Measurements from ENCODE around the gene SPDL1. TPM values are rescaled to one million over a fixed set of nuclear protein-coding genes. Genes with fewer than 3 reads are reported as not detected.
A peak's percentile ranks its signal among the peaks of the same experiment; 100 is the strongest.

The SPDL1 gene
- total RNA-seq, 3 donors from 2014 or later, result 4.5 to 12.5 (median 5.8) TPM

DNA sequence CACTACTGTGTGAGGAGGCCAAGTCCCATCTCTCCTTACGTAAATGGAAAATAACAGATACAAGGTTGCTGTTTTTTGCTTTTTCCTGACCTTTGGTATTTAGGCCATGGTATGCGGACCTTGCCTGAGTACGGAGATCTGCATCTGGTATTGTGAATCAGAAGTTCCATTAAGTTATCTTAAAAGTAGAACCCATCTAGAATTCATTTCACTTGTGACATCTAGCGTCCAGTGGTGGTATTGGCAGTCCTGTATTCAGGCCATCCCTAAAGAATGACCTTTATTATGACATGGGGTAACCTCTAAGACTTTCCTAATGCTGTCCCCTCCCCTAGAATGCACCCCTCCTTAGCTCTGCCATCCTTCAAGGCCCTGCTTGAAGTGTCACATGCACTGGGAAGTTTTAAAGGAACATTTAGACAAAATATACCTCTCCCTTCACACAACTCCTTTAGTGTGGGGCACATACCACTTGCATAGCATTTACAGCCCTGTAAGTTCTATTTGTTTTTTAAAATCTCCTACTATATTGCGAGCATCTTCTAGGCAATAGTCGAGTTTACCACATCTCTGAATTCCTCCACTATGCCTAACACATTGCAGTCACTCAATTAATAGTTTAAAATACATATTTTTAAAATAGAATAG, 1.9 kb upstream of the SPDL1 start:
- ATAC-seq (peak; percentile 49), DNase-seq (peak in 1 of 3 donors; percentile 88)
- TF ChIP-seq, protein P1, sequence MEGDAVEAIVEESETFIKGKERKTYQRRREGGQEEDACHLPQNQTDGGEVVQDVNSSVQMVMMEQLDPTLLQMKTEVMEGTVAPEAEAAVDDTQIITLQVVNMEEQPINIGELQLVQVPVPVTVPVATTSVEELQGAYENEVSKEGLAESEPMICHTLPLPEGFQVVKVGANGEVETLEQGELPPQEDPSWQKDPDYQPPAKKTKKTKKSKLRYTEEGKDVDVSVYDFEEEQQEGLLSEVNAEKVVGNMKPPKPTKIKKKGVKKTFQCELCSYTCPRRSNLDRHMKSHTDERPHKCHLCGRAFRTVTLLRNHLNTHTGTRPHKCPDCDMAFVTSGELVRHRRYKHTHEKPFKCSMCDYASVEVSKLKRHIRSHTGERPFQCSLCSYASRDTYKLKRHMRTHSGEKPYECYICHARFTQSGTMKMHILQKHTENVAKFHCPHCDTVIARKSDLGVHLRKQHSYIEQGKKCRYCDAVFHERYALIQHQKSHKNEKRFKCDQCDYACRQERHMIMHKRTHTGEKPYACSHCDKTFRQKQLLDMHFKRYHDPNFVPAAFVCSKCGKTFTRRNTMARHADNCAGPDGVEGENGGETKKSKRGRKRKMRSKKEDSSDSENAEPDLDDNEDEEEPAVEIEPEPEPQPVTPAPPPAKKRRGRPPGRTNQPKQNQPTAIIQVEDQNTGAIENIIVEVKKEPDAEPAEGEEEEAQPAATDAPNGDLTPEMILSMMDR (IDR thresholded peaks at IDR 0.05), result peak; percentile 86
- Histone ChIP-seq H3K4me1 (ENCODE audit: low read depth) (peaks cover 5% of the 10 kb centered on the region), H3K9me3 (no peaks in the 10 kb centered on the region), H3K36me3 (ENCODE audit: low read depth) (no peaks in the 10 kb centered on the region), H3K4me3 (no peak overlapping the region)
- intact Hi-C loops (cut with DNase I, micrococcal nuclease), result loop anchor here in 1 of 2 donors (10.0 kb wide), 1 partner anchor 907 kb away; no protein-coding TSS in a partner anchor

DNA sequence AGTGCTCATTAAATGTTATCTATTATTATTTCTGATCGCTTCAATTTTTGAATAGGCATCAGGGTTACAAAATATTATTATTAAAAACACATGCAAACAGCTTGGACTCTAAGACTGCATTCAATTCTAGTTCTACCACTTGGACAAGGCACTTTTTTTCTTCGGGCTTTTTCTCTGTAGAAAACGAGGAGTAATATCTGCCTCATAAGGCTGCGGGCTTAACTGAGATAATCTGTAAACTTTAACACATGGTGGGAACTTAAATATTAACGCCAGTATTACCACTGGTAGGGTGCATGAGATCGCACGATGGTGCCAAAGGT, 511 bp upstream of the SPDL1 start:
- Histone ChIP-seq H3K4me3 (peak overlapping the region; percentile 59), H3K36me3 (ENCODE audit: low read depth) (no peaks in the 10 kb centered on the region), H3K4me1 (ENCODE audit: low read depth) (peaks cover 5% of the 10 kb centered on the region), H3K9me3 (no peaks in the 10 kb centered on the region)
- no peak for ATAC-seq
- DNase-seq, result no peak
- TF ChIP-seq, protein P1 (IDR thresholded peaks at IDR 0.05), result no peak
- intact Hi-C loops (cut with DNase I, micrococcal nuclease), result loop anchor here in 1 of 2 donors (10.0 kb wide), 1 partner anchor 908 kb away; no protein-coding TSS in a partner anchor

DNA sequence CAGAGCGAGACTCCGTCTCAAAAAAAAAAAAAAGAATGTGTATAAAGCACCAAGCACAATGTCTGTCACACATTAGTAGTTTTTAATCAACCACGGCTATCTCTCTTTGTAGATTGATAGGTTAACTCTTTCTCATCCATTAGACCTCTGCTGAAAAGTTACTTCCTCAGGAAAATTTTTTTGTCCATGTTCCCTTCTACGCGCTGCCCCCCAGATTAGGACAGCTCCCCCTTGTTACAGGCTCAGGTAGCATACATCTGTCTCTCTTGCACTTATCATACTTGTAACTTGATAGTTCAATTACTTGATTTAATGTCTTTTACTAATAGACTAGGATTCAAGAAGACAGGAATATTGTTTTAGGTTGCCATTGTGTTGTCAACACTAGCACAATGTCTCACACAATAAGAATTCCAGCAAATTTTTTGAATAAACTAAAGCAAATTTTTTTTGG, 1.5 kb downstream of the SPDL1 start:
- Histone ChIP-seq H3K4me3 (no peak overlapping the region), H3K9me3 (no peaks in the 10 kb centered on the region), H3K36me3 (ENCODE audit: low read depth) (no peaks in the 10 kb centered on the region), H3K4me1 (ENCODE audit: low read depth) (peaks cover 5% of the 10 kb centered on the region)
- intact Hi-C loops (cut with DNase I, micrococcal nuclease), result loop anchor here in 1 of 2 donors (10.0 kb wide), 1 partner anchor 910 kb away; no protein-coding TSS in a partner anchor
- no peak for DNase-seq
- TF ChIP-seq, protein P1 (IDR thresholded peaks at IDR 0.05), result no peak
- ATAC-seq, result no peak

DNA sequence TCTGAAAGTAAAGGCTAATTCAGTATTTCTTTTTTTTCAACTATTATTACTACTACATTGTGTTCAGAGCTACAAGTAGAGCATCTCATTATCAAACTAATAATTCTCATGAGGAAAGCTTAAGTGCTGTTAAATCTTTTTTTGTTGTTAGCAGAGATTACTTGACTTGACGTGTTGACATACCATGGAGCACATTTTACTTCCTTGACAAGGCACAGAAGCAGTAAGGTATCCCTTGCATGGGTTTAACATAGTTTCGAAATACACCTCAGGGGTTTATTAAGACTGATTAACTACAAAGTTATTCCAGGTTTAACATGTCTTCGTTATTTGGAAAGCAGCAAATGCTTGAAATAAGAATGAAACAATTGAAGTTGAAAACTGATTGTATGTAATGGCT, 7.0 kb downstream of the SPDL1 start:
- DNase-seq (no peak), ATAC-seq (no peak)
- TF ChIP-seq, protein P1 (IDR thresholded peaks at IDR 0.05), result no peak
- no peaks in the 10 kb centered on the region for H3K9me3 ChIP-seq
- no peak overlapping the region for H3K4me3 ChIP-seq
- peaks cover 3% of the 10 kb centered on the region for H3K36me3 ChIP-seq (ENCODE audit: low read depth)
- H3K4me1 ChIP-seq (ENCODE audit: low read depth), result no peaks in the 10 kb centered on the region
- intact Hi-C loops (cut with DNase I, micrococcal nuclease), result no loop called here

DNA sequence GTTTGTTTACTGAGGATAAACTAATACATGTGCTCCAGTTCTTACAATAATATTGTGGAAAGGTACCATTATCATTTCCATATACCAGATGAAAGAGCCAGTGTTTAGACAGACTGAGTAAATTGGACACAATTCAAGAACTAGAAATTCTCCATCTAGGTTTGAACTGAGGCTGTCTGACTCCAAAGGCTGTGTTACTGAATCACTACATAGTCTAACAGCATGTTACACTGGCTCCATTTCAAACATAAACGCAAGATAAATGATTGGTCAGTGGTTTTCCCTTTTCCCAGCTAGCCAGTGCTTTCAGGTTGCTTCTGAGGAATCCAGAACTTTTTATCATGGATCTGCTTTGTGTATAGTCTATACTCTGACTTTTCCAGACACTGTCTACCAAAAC, 8.1 kb downstream of the SPDL1 start:
- no peak for ATAC-seq
- intact Hi-C loops (cut with DNase I, micrococcal nuclease), result no loop called here

More for the DNA sequence above, 8.1 kb downstream of the SPDL1 start:
- Histone ChIP-seq H3K4me3 (no peak overlapping the region), H3K9me3 (no peaks in the 10 kb centered on the region), H3K4me1 (ENCODE audit: low read depth) (no peaks in the 10 kb centered on the region), H3K36me3 (ENCODE audit: low read depth) (peaks cover 3% of the 10 kb centered on the region)
- TF ChIP-seq, protein P1 (IDR thresholded peaks at IDR 0.05), result no peak
- no peak for DNase-seq
